Measurements from ENCODE around the gene IL22RA1.

IL22RA1 gene

DNA sequence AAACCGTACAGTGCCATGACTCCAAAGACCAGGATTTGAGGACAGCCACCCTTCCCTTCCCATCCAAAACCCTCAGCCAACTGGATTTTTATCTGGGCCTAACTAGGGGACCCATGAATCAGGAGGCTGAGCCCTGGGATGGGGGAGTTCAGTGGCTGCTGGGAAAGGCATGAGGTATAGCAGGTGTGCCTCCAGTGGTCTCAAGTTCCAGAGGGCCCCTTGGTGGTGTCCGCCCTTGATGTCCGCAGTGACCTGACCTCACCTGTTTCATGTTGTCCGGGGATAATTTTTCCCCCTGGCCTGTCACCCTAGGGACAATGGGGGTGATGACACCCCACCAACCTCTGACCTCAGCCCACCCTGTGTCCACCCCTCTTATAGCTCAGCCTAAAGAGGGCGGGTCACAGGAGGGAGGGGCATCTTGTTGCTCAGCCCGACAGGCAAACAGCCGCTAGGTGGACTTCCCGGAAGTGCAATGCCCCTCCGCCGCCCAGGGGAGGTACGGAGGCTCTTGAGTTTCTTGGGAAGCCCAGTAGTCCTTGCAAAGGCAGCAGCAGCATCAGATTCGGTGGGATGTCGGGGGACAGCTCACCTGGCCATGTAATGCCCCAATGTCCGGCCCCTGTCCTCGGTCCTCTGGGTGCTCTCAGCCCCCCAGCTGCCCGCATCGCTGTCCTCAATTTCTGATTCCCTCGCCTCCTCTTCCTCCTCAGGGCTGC, 13.8 kb upstream of the IL22RA1 start:
- in situ Hi-C loops (cut with MboI; ENCODE audit: low sequenced_read_pairs), result no loop called here
- H3K4me3 ChIP-seq, result no peak overlapping the region
- peaks cover 6% of the 10 kb centered on the region; the same call in 1 of the 2 replicates for H3K36me3 ChIP-seq (replicated peaks)
- DNase-seq (ENCODE audit: low spot score in 2 of 2), result no peak
- no peaks in the 10 kb centered on the region for H3K9me3 ChIP-seq
- H3K27me3 ChIP-seq (ENCODE audit: low read depth), result no peaks in the 10 kb centered on the region
- H3K4me1 ChIP-seq, result peaks cover 3% of the 10 kb centered on the region

DNA sequence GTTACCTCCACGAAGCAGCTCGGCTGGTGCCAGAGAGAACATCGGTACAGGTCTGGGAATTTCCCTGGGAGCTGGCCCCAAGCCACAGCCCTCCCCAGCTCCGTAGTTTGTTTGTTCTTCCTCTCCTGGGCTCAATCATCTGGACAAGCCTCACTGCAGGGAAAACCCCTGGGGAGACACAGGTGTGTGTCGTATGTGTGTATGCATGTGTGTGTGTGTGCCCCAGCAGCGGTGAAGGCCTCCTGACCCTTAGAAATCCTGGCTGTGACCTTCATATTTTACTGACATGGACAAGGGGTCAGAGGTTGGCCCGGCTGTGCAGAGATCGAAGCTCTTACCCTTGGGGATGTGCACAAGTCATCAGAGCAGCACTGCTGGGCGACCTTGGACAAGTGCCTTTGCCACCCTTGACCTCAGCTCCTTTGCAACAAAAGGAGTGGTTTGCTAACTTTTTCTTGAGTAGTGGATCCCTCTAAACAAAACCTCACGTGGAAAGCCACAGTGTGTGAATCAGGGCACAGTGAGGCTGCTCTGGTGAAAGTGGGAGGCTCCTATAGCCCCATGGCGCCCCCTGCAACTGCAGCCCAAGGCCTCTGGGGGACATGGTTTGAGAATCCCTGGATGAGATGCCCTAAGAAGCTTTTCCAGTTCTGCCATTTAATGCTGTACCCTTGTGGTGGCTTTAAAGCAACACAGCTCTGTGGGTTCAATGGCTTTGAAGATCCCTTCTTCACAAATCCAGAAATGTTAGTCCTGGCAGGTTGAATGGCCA, 12.3 kb upstream of the IL22RA1 start:
- no peak overlapping the region for H3K4me3 ChIP-seq
- H3K4me1 ChIP-seq, result peaks cover 13% of the 10 kb centered on the region
- in situ Hi-C loops (cut with MboI; ENCODE audit: low sequenced_read_pairs), result no loop called here
- no peaks in the 10 kb centered on the region for H3K27me3 ChIP-seq (ENCODE audit: low read depth)
- no peaks in the 10 kb centered on the region for H3K9me3 ChIP-seq
- peaks cover 6% of the 10 kb centered on the region; the same call in 1 of the 2 replicates for H3K36me3 ChIP-seq (replicated peaks)
- DNase-seq (ENCODE audit: low spot score in 2 of 2), result peak in 1 of 2 experiments; percentile 49

DNA sequence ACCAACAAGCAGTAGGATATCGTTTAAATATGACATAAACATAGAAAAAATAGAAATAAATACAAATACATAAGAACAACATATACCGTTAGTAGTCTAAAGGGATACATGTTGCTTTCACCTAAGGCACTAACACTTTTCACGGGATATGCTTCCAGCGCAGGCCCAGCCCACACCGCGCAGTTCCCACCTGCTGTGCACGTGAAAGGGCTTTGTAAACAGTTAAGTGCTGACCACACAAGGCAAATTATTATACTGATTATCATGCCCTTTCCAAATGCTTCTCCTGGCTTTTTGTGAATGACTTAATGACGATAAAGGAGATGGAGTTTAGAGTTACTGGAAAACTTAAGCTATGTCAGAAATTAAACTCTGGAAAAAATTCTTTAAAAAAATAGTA, 11.3 kb upstream of the IL22RA1 start:
- Histone ChIP-seq H3K27me3 (ENCODE audit: low read depth) (no peaks in the 10 kb centered on the region), H3K4me3 (no peak overlapping the region), H3K9me3 (no peaks in the 10 kb centered on the region), H3K4me1 (peaks cover 15% of the 10 kb centered on the region), H3K36me3 (replicated peaks) (peaks cover 6% of the 10 kb centered on the region; the same call in 1 of the 2 replicates)
- in situ Hi-C loops (cut with MboI; ENCODE audit: low sequenced_read_pairs), result no loop called here
- DNase-seq (ENCODE audit: low spot score in 2 of 2), result peak; percentile 75 to 83

DNA sequence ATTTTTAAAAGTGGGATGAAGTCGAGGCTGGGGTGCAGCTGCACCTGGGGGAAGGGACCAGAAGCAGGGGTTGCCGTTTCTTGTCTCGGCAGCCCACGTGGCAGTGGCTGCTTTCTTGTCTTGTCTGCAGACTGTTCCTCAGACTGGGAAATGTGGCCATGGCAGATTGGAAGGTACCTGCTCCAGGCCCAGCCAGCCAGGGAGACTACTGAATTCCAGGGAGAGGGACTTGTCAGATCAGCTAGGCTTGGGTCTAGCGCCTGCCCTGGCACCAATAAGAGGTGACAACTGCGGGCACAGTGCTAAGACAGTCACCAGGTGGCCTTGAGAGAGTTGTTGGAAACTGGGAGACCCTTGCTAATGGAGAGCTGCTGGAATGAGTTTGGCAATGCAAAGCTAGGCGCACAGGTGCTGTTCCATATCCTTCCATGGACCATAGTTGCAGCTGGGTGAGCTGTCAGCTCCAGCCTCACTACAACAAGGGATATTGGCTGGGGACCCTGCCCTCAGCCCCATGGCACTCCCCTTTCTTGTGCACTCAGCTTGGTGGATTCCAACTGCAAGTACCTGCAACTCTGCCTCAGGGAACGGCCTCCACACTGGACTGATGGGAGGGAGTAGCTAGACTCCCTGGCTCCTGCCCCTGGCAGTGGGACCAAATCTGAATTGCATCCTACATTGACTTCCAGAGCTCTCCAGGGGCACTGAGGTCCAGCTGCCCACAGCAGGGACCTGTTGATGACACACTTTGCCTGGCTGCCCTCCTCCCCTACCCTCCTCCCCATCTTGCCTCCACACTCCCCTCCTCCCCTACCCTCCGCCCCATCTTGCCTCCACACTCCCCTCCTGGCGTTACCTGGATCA, 9.9 kb upstream of the IL22RA1 start:
- no peak for DNase-seq (ENCODE audit: low spot score in 2 of 2)
- Histone ChIP-seq H3K36me3 (replicated peaks) (peaks cover 6% of the 10 kb centered on the region; the same call in 1 of the 2 replicates), H3K4me1 (peaks cover 15% of the 10 kb centered on the region), H3K27me3 (ENCODE audit: low read depth) (no peaks in the 10 kb centered on the region), H3K9me3 (no peaks in the 10 kb centered on the region), H3K4me3 (no peak overlapping the region)
- in situ Hi-C loops (cut with MboI; ENCODE audit: low sequenced_read_pairs), result no loop called here

DNA sequence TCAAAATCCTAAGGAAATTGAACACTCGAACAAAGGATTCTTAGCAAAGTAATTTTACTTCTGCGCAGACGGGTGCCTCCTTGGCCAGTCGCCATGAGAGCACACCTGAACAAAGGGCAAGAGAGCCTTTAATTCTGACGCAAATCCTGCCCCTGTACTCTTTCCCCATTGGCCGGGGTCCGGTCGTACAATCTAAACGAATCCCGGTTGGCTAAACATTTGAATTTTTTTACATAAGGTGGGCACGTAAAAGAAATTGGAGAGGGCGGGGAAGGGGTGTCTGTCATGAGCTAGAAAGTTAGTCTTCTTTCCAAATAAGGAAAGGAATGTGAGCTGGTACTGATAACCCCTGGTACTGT, 8.2 kb upstream of the IL22RA1 start:
- no peak overlapping the region; the same call in 1 of the 2 replicates for H3K4me3 ChIP-seq
- DNase-seq (ENCODE audit: low spot score in 2 of 2), result peak; percentile 50 to 68
- H3K9me3 ChIP-seq, result no peaks in the 10 kb centered on the region
- peaks cover 15% of the 10 kb centered on the region for H3K4me1 ChIP-seq
- peaks cover 3% of the 10 kb centered on the region; the same call in 1 of the 2 replicates for H3K36me3 ChIP-seq (replicated peaks)
- no peaks in the 10 kb centered on the region for H3K27me3 ChIP-seq (ENCODE audit: low read depth)
- in situ Hi-C loops (cut with MboI; ENCODE audit: low sequenced_read_pairs), result no loop called here

DNA sequence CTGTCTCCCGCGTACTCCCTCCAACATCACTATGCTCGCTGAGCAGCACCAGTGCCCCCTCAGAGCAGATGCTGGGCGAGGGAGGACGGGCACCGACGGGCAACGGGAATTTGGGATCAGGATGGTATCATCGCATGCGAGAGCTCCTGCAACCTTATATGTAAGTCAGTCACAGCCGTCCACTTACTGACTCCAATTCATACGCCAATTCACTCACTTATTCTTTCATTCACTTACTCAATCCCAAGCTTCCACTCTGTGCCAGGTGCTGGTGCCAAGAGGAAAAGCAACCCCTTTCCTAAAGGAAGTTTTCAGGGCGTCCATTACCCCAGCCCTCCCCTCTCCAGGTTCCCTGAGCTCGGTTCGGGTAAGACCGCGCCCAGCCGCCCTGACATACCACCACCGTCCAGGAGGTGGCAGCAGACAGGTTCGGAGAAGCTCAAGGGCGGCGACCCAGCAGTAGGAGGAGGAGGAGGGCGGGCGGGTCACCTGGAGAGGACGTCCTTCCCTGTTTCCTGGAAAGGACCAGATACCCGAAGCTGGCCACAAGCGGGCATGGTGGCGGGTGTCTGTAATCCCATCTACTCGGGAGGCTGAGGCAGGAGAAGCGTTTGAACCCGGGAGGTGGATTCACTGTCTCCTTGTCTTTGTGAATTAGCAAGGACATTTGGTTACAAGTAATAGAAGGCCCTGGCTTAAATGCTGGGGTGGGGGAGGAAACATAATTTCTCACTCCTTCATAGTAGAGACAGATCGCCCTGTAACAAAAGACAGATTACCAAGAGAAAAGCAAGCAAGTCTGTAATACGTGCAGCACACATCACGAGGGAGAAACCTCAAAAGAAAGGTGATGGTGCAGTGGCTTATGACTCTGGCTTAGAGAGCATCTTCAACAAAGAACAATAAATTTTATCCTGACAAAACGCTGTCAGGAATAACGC, 7.6 kb upstream of the IL22RA1 start:
- no peaks in the 10 kb centered on the region for H3K9me3 ChIP-seq
- H3K36me3 ChIP-seq (replicated peaks), result no peaks in the 10 kb centered on the region; the same call in 1 of the 2 replicates
- peaks cover 15% of the 10 kb centered on the region for H3K4me1 ChIP-seq
- H3K27me3 ChIP-seq (ENCODE audit: low read depth), result no peaks in the 10 kb centered on the region
- DNase-seq (ENCODE audit: low spot score in 2 of 2), result peak; percentile 77 to 96
- in situ Hi-C loops (cut with MboI; ENCODE audit: low sequenced_read_pairs), result no loop called here
- peak overlapping the region; percentile 17 for H3K4me3 ChIP-seq

DNA sequence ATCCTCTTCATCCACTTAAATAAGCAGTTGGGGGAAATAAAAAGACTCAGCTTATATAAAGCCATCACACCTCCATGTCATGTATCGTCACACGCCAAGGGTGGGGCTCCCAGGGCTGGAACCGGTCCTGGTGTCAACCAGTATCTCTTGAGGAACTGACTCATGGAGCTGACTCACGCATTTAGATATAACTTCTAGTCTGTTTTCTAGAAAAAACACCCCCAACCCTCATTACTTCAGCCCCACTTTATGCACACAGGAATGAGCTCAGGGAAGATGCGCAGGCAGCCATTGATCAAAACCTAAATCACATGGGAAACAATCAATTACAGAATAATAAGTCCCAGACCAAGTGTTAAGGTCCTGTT, 6.9 kb upstream of the IL22RA1 start:
- Histone ChIP-seq H3K27me3 (ENCODE audit: low read depth) (no peaks in the 10 kb centered on the region), H3K4me3 (no peak overlapping the region), H3K36me3 (replicated peaks) (no peaks in the 10 kb centered on the region), H3K4me1 (peaks cover 15% of the 10 kb centered on the region), H3K9me3 (no peaks in the 10 kb centered on the region)
- DNase-seq (ENCODE audit: low spot score in 2 of 2), result no peak
- in situ Hi-C loops (cut with MboI; ENCODE audit: low sequenced_read_pairs), result no loop called here

DNA sequence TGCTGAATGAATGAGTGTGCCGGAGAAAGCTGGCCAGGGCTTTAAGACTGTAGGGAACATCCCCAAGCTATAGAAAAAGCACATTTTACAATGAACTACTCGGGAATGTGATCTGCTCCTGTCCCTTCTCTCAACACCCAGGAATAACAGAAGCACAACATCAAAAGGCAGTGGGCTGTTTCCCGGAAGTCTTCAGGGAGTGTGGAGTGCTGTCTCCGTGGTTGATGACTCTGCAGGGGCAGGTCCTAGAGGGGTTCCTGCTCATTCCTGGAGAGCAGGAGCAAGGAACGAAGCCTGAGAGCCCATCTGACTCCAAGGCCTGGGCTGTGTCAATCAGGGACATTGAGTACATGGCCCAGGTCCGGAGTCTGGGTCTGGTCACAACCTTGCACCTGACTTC, 4.9 kb upstream of the IL22RA1 start:
- Histone ChIP-seq H3K4me1 (peaks cover 12% of the 10 kb centered on the region), H3K36me3 (replicated peaks) (no peaks in the 10 kb centered on the region), H3K9me3 (no peaks in the 10 kb centered on the region), H3K4me3 (no peak overlapping the region), H3K27me3 (ENCODE audit: low read depth) (no peaks in the 10 kb centered on the region)
- no peak for DNase-seq (ENCODE audit: low spot score in 2 of 2)
- in situ Hi-C loops (cut with MboI; ENCODE audit: low sequenced_read_pairs), result no loop called here

DNA sequence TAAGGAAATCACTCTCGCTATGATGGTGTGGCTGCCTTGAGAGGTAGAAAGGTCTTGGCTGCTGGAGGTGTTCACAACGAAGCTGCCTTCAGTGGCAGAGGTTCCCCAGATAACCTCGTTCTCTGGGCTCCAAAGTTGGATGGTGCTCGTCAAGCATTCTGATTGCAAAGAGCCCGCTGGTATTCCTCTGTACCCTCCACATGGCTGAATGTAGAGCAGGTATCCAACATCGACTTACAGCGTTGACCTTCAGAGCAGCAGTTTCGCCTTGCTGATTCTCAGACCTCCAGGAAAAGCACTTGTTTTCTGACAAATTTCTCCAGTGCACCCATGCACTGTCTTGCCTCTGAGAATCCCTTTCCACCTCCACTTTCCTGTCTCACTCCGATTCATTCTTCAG, 4.3 kb upstream of the IL22RA1 start:
- H3K36me3 ChIP-seq (replicated peaks), result no peaks in the 10 kb centered on the region
- H3K9me3 ChIP-seq, result no peaks in the 10 kb centered on the region
- in situ Hi-C loops (cut with MboI; ENCODE audit: low sequenced_read_pairs), result no loop called here
- H3K4me1 ChIP-seq, result peaks cover 12% of the 10 kb centered on the region
- no peak for DNase-seq (ENCODE audit: low spot score in 2 of 2)
- no peak overlapping the region for H3K4me3 ChIP-seq
- no peaks in the 10 kb centered on the region for H3K27me3 ChIP-seq (ENCODE audit: low read depth)

DNA sequence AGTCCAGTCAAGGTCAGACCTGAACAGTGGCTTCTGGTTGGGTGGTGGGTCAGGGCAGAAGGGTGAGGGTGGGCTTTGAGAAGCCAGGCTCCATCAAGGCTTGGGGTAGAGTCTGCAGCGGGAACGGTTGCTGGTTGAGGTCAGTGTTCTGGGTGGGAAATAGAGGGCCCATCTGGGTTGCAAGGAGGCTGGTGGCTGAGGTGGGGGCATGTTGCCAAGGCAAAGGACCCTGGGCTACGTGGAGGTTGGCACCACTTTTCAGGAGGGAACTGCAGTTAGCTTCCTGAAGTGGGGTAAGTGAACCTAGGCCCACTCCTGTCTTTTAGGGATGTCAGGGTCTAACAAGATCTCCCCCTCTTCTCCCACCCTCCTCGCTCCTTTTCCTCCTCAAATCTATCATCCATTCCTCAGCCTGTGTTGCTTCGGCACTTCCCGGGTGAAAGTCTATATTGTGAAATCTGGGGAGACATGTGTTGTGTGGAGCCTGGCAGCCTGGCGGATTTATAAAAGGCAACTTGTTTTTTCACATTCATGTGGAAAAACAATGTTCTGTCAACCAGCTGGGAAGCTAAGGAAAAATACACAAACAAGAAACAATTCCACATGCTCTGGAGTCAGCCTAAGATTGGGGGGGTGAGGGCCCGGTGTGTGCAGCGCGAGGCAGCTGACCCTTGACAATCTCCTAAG, 1.5 kb downstream of the IL22RA1 start:
- Histone ChIP-seq H3K27me3 (ENCODE audit: low read depth) (no peaks in the 10 kb centered on the region), H3K4me3 (no peak overlapping the region), H3K4me1 (no peaks in the 10 kb centered on the region), H3K9me3 (no peaks in the 10 kb centered on the region), H3K36me3 (replicated peaks) (no peaks in the 10 kb centered on the region)
- in situ Hi-C loops (cut with MboI; ENCODE audit: low sequenced_read_pairs), result no loop called here
- no peak for DNase-seq (ENCODE audit: low spot score in 2 of 2)

DNA sequence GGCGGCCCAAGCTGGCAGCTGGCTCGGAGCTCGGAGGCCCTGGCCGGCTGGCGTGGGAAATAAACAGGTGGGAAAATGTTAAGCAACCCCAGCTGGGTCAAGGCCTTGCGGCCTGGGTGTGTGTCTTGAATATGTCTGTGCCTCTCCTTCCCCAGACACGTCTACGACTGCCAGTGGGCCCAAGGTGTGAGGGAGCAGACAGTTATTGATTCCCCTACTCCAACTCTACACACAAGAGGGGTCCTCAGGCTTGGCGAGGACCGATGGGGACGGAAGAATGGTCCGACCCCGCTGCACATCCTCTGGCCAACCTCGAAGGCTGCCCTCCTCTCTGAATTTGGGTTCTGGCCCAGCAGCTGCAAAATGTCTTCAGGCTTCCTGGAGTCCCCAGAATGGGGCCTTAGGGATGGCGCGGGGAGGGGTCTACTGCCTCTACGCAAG, 2.2 kb downstream of the IL22RA1 start:
- Histone ChIP-seq H3K36me3 (replicated peaks) (no peaks in the 10 kb centered on the region), H3K4me3 (no peak overlapping the region), H3K4me1 (no peaks in the 10 kb centered on the region), H3K9me3 (no peaks in the 10 kb centered on the region), H3K27me3 (ENCODE audit: low read depth) (no peaks in the 10 kb centered on the region)
- DNase-seq (ENCODE audit: low spot score in 2 of 2), result no peak
- in situ Hi-C loops (cut with MboI; ENCODE audit: low sequenced_read_pairs), result no loop called here

DNA sequence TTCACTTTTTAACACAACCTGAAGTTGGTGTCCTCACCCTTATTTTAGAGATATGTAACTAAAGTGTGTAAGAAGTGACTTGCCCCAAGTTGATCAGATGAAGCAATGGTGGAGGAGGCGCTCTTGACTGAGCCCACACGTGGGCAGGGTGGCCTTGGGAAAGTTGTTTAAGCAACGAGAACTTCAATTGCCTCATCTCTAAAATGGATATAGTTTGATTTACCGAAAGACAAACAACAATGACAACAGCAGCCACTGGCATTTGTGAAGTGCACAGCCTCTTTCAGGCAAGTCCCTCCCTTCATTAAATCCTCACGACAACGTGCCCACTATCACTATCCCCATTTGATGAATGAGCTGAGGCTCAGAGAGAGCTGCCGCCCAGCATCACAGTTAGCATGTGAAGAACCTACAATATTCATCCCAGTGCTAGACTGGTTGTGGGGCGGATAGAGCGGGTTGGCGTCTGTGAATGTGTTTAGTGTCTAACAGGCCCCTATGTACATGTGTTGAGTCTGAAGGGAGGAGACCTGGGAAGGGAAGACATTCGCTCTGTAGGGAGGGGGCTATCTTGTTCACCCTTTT, 3.0 kb downstream of the IL22RA1 start:
- in situ Hi-C loops (cut with MboI; ENCODE audit: low sequenced_read_pairs), result no loop called here
- no peaks in the 10 kb centered on the region for H3K4me1 ChIP-seq
- no peak overlapping the region for H3K4me3 ChIP-seq
- DNase-seq (ENCODE audit: low spot score in 2 of 2), result no peak
- no peaks in the 10 kb centered on the region for H3K36me3 ChIP-seq (replicated peaks)
- no peaks in the 10 kb centered on the region for H3K27me3 ChIP-seq (ENCODE audit: low read depth)
- no peaks in the 10 kb centered on the region for H3K9me3 ChIP-seq

All from HAP-1 (cell line).